CD8-positive, alpha-beta memory T cell (primary cell): ENCODE measurements around the gene DRC1. TPM values are rescaled to one million over a fixed set of nuclear protein-coding genes. Genes with fewer than 3 reads are reported as not detected.
"Not testable (repeated sequence)": the region's sequence is repeated elsewhere in the genome, so short reads cannot be mapped to it uniquely, and the experiment has no call there.

Experiments used
- CTCF ChIA-PET: fragments of 350-600 bp; sonication (Branson Sonifier 250); formaldehyde crosslinking; loops from one replicate; lab custom pipeline; 2021; ENCODE audit warnings: antibody characterized with exemption; lab: Charles Lee
- POLR2A ChIA-PET: fragments of 350-600 bp; sonication (Branson Sonifier 250); formaldehyde crosslinking; loops from one replicate; lab custom pipeline; 2021; ENCODE audit warnings: antibody characterized with exemption; lab: Charles Lee
- DNase-seq, 5 donors: peaks; one replicate each; pipeline versions ENCODE4 v3.0.0 to v3.0.0-alpha.2; 2020 to 2022; ENCODE audit warnings: mixed read lengths in 1 of 5
- H3K27ac ChIP-seq: one replicate; pipeline ENCODE4 v1.7.0; 2013; ENCODE audit warnings: low read depth, mild to moderate bottlenecking, low read length, moderate library complexity
- H3K27me3 ChIP-seq: 2 replicates; pipeline ENCODE4 v1.7.0; 2013; ENCODE audit warnings: low read length, mild to moderate bottlenecking; ENCODE audit not compliant: insufficient read depth, poor library complexity, severe bottlenecking
- H3K36me3 ChIP-seq: 2 replicates; pipeline ENCODE4 v1.7.0; 2013; ENCODE audit warnings: mild to moderate bottlenecking, low read length, moderate library complexity; ENCODE audit not compliant: insufficient read depth
- H3K4me1 ChIP-seq: 2 replicates; pipeline ENCODE4 v1.7.0; 2013; ENCODE audit warnings: mild to moderate bottlenecking, low read length, moderate library complexity; ENCODE audit not compliant: insufficient read depth
- H3K4me3 ChIP-seq: 2 replicates; pipeline ENCODE4 v1.7.0; 2013; ENCODE audit warnings: mild to moderate bottlenecking, low read length
- H3K9me3 ChIP-seq: 2 replicates; pipeline ENCODE4 v1.7.0; 2013; ENCODE audit warnings: mild to moderate bottlenecking, low read length
- H3K27ac Mint-ChIP-seq, 8 donors: one replicate each; pipeline ENCODE4 v1.8.0; 2020 to 2021; ENCODE audit warnings: mixed read lengths in 8 of 8, mild to moderate bottlenecking in 6 of 8, inconsistent platforms in 3 of 8, moderate library complexity in 3 of 8
- H3K27me3 Mint-ChIP-seq, 2 donors: one replicate each; pipeline ENCODE4 v1.8.0; 2020 to 2021; ENCODE audit warnings: mixed read lengths in 2 of 2, mild to moderate bottlenecking in 1 of 2, moderate library complexity in 1 of 2
- H3K36me3 Mint-ChIP-seq, 3 donors: one replicate each; pipeline ENCODE4 v1.8.0; 2020 to 2021; ENCODE audit warnings: mixed read lengths in 3 of 3, inconsistent platforms in 1 of 3, mild to moderate bottlenecking in 1 of 3
- H3K4me1 Mint-ChIP-seq, 3 donors: one replicate each; pipeline ENCODE4 v1.8.0; 2020 to 2021; ENCODE audit warnings: mixed read lengths in 3 of 3, inconsistent platforms in 1 of 3, mild to moderate bottlenecking in 1 of 3
- H3K4me3 Mint-ChIP-seq, 7 donors: one replicate each; pipeline ENCODE4 v1.8.0; 2020 to 2021; ENCODE audit warnings: mixed read lengths in 7 of 7, mild to moderate bottlenecking in 6 of 7, moderate library complexity in 4 of 7, inconsistent platforms in 2 of 7
- H3K9me3 Mint-ChIP-seq, 5 donors: one replicate each; pipeline ENCODE4 v1.8.0; 2020 to 2022; ENCODE audit warnings: mixed read lengths in 5 of 5, mild to moderate bottlenecking in 3 of 5, moderate library complexity in 2 of 5, inconsistent platforms in 1 of 5
- polyA plus RNA-seq: library from polyadenylated mRNA; unstranded; fragments of 300-500 nt; fragmentation: Illumina TruSeq; gene quantifications from one replicate; pipeline ENCODE4 v1.2.3, GENCODE V29; 2021
- total RNA-seq, 2 experiments: library from RNA; stranded (reverse); gene quantifications; one replicate each; pipeline ENCODE4 v1.2.3, GENCODE V29; 2021

Gene DRC1
- total and polyA plus RNA-seq, 3 experiments from 2014 or later, result not detected

DNA sequence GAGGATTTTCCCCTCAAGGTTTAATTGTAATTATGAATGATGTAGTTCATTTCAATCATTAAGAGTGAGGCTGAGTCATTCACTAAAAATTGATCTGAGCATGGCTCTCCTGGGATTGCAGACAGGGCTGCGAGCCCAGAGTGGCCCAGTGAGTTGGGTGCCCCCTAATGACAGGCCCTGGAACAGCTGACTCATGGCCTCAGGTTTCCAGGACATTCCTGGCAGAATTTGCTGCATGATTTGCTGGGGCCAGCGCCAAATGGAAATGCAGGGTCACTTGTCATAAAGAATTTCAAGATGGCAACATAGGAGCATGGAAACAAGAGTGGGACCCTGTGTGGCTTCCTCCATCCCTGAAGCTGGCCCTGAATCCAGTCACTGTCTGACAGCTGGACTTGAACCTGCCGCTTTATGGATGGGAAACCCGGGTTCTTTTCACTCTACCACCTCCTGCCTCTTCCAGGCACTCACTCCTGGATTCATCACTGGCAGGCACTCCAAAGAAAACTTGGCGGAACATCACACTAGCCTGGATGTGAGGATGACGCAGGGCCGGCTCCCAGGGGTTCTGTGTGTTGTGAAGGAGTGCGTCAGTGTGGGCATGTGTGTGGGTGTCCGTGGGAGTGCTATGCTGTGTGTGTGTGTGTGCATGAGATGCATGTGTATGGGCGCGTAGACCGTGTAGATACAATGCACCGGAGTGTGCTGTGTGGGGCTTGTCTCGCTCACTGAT is 61.0 kb downstream of the DRC1 start:
- Histone ChIP-seq H3K27ac (no peak overlapping the region), H3K4me3 (no peak overlapping the region), H3K27me3 (no peaks in the 10 kb centered on the region), H3K36me3 (no peaks in the 10 kb centered on the region), H3K9me3 (no peaks in the 10 kb centered on the region), H3K4me1 (no peaks in the 10 kb centered on the region)
- H3K4me1 Mint-ChIP-seq, result no peaks in the 10 kb centered on the region
- no peaks in the 10 kb centered on the region for H3K36me3 Mint-ChIP-seq
- no peak overlapping the region for H3K27ac Mint-ChIP-seq
- peaks cover 0 to 1% of the 10 kb centered on the region in 2 donors for H3K27me3 Mint-ChIP-seq
- ChIA-PET POLR2A (no interaction called here), CTCF (no interaction called here)
- no peak overlapping the region for H3K4me3 Mint-ChIP-seq
- no peaks in the 10 kb centered on the region for H3K9me3 Mint-ChIP-seq
- DNase-seq, result peak in 1 of 5 donors; percentile 29

DNA sequence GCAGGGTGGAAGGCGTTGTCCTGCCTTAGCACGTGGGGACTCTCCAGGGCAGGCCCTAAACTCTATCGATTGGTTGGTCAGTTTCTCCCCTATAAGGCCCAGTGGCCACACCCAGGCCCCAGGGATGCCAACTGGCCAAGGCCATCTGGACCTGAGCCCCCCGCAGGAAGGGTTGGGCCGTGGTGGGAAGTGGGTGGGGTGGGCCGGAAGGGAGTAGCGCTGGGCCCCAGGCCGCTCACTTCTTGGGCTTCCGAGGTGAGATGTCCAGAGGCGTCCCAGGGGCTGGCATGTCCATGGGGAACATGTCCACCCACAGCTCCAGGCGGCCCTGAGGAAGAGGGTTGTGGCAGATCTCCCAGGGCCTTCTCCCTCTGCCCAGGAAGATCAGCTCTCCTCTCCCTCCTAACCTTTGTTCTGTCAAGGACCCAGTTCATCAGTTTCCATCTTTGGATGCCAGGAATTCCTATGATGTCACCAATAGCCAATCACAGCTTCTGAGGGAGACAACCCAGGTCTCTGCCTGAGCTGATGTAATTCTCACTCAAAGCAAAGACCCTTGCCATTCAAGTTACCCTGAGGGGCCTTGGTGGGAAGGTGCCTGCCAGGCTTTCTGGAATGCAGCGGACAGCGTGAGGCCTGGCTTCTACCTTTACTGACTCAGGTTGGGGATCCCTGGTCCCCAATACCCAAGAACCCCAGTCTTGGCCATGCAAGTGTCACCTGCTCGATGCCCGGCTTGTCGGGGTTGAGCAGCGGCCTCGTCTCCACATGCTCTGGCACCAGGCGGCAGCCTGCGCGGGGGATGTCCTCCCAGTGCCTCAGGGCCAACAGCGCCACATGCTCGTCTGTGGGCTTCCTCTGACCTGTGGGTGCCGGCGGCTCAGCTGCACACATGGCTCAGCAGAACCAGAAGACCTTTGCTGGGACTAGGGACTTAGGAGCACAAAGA is 61.8 kb downstream of the DRC1 start:
- Mint-ChIP-seq H3K4me1 (no peaks in the 10 kb centered on the region), H3K9me3 (peaks cover 0 to under 1% (median 0%) of the 10 kb centered on the region in 5 donors), H3K27ac (no peak overlapping the region), H3K4me3 (no peak overlapping the region), H3K36me3 (peaks cover 0 to under 1% (median 0%) of the 10 kb centered on the region in 3 donors), H3K27me3 (peaks cover 0 to 1% of the 10 kb centered on the region in 2 donors)
- CTCF ChIA-PET, result no interaction called here
- DNase-seq, result peak in 1 of 5 donors; percentile 42
- Histone ChIP-seq H3K36me3 (no peaks in the 10 kb centered on the region), H3K27me3 (no peaks in the 10 kb centered on the region), H3K27ac (no peak overlapping the region), H3K4me1 (no peaks in the 10 kb centered on the region), H3K4me3 (no peak overlapping the region), H3K9me3 (no peaks in the 10 kb centered on the region)
- POLR2A ChIA-PET, result no interaction called here

DNA sequence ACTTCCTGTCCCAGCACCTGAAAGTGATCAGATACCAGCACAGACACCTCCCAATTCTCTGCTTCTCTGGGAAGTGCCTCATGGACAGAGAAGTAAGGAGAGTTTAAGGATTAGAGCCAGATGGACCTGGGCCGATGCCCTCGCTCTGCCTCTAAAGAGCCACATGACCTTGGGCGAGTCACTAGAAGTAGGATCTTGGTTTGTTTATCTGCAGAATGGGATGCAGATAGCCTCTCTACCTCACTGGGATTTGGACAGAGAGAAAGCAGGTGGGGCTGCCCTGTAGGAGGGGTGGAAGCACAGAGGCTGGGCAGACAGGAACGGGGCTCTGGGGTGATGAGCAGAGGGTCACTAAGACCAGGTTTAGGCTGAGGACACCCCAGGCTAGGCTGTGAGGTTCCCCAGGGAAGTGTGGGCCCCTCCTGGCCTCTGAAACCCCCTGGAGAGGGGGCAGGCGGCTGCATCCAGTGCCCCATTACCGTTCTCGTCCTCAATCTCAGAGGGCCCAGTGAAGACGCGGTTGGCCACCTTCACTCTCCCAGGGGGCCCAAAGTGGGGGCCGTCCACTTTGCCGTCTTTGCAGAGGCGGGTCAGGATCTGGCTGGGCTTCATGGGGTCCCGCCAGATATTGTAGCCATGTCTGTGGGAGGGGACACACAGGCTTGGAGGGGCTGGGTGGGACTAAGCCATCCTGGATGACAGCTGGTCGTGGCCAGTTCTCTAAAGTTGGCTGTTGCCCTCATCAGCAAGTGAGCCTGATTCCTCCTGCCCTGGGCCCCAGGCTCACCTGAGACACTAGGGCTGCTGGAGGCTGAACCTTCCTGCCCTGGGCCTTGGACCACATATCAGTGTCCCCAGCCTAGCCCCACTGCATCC is 62.9 kb downstream of the DRC1 start:
- CTCF ChIA-PET, result no interaction called here
- Mint-ChIP-seq H3K4me1 (no peaks in the 10 kb centered on the region), H3K9me3 (peaks cover 0 to 8% (median 5%) of the 10 kb centered on the region in 5 donors)

DNA sequence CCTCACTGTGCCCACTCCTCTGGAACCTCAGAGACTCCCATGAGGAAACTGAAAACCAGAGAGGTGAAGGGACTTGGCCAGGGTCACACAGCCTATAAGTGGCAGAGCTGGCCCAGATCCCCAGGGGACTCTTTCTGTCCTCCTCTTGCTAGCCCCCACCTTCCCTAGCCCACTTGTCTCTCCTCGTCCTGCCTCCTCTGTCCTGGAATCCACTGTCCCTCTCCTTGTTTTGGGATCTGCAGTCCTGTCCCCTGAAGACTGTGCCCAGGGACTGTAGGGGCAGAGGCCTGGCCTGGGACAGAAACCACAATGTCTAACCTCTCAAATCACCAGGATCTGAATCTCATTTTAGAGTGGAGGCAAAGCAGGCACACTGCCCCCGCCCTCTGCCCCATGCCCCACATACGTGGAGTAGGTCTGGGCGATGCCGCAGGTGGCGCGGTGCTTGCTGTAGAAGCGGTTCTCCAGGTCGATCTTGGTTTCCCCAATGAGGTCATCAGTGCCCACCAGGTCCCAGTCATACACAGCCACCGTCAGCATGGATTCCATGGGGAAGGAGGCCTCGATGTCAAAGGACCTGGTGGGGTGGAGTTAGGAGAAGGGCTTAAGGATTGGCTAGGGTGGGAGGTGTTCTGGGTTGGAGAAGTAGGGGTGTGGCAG is 63.7 kb downstream of the DRC1 start:
- peaks cover 0 to 1% of the 10 kb centered on the region in 2 donors for H3K27me3 Mint-ChIP-seq
- H3K9me3 Mint-ChIP-seq, result peaks cover 0 to 13% (median 8%) of the 10 kb centered on the region in 5 donors
- Histone ChIP-seq H3K4me1 (no peaks in the 10 kb centered on the region), H3K36me3 (no peaks in the 10 kb centered on the region), H3K27ac (no peak overlapping the region), H3K4me3 (no peak overlapping the region), H3K27me3 (no peaks in the 10 kb centered on the region), H3K9me3 (peaks cover 6% of the 10 kb centered on the region)
- H3K27ac Mint-ChIP-seq, result no peak overlapping the region
- H3K4me3 Mint-ChIP-seq, result no peak overlapping the region
- no peaks in the 10 kb centered on the region for H3K4me1 Mint-ChIP-seq
- CTCF ChIA-PET, result no interaction called here
- DNase-seq, result peak in 1 of 5 donors; percentile 29
- POLR2A ChIA-PET, result no interaction called here
- H3K36me3 Mint-ChIP-seq, result peaks cover 0 to 9% (median 0%) of the 10 kb centered on the region in 3 donors

More for the DNA sequence above, 62.9 kb downstream of the DRC1 start:
- Histone ChIP-seq H3K27ac (no peak overlapping the region), H3K36me3 (no peaks in the 10 kb centered on the region), H3K4me1 (no peaks in the 10 kb centered on the region), H3K27me3 (no peaks in the 10 kb centered on the region), H3K9me3 (peaks cover 6% of the 10 kb centered on the region), H3K4me3 (no peak overlapping the region)
- Mint-ChIP-seq H3K27me3 (peaks cover 0 to 1% of the 10 kb centered on the region in 2 donors), H3K27ac (no peak overlapping the region), H3K4me3 (no peak overlapping the region), H3K36me3 (peaks cover 0 to 8% (median 0%) of the 10 kb centered on the region in 3 donors)
- POLR2A ChIA-PET, result no interaction called here
- DNase-seq, result peak in 1 of 5 donors; percentile 18

DNA sequence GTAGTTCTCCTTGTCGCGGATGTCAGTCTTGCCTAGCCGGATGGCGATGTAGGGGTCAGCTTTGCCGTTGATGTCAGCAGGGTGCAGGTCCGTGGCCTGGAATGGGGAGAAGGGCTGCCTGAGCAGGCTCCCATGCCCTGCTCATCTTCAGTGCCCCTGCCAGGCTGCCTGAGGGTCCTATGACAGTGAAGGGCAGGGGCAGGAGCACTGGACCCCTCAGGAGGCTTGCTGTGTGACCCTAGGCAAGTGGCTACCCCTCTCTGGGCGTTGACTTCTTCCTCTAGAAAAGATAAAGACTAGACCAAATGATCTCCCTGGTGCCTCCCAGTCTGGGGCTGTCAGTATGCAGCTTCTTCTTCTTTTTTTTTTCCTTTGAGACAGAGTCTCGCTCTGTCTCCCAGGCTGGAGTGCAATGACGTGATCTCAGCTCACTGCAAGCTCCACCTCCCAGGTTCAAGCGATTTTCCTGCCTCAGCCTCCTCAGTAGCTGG is 64.3 kb downstream of the DRC1 start:
- ChIA-PET POLR2A (no interaction called here), CTCF (no interaction called here)
- no peak overlapping the region for H3K4me3 Mint-ChIP-seq

DNA sequence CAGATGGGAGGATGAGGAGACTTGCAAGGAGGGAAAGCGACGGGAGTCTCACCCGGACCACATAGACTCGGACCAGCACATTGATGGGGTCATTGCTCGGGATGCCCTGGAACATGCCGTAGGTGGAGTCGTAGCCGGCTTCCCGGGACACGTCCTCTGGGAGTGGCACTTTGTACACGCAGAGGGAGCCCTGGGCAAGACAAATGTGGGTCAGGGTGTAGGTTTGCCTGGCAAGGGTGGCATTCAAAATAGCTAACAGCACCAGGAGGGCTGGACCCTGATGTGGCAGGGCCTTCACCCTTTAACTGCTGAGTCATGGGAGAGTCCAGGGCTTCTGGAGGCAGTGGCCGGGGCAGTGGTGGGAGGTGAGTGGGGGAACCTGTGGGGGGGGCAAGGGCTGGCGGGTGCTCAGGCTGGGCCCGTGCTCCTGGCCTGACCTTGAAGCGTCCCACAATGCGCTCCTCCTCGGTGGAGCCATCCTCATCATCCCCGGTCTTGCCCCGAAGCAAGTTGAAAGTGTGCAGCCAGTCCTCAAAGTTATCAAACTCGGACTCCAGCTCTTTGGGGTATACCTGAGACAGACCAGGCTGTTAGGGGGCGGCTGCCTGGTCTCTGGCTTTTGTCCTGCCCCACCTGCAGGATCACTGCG is 65.1 kb downstream of the DRC1 start:
- Mint-ChIP-seq H3K4me3 (no peak overlapping the region), H3K36me3 (peaks cover 0 to 12% (median 0%) of the 10 kb centered on the region in 3 donors), H3K9me3 (peaks cover 0 to 13% (median 10%) of the 10 kb centered on the region in 5 donors), H3K27me3 (peaks cover 0 to 1% of the 10 kb centered on the region in 2 donors), H3K4me1 (no peaks in the 10 kb centered on the region), H3K27ac (no peak overlapping the region)
- peak in 1 of 5 donors; percentile 41 for DNase-seq
- CTCF ChIA-PET, result no interaction called here
- peaks cover 6% of the 10 kb centered on the region for H3K9me3 ChIP-seq
- no peaks in the 10 kb centered on the region for H3K36me3 ChIP-seq
- H3K27ac ChIP-seq, result no peak overlapping the region
- no peak overlapping the region for H3K4me3 ChIP-seq
- no peaks in the 10 kb centered on the region for H3K4me1 ChIP-seq
- POLR2A ChIA-PET, result interaction anchor here (0.6 kb wide), 1 partner anchor 8 kb away, joined by 3 read pairs; no protein-coding TSS in a partner anchor
- no peaks in the 10 kb centered on the region for H3K27me3 ChIP-seq

More for the DNA sequence above, 64.3 kb downstream of the DRC1 start:
- Mint-ChIP-seq H3K36me3 (peaks cover 0 to 12% (median 0%) of the 10 kb centered on the region in 3 donors), H3K9me3 (peaks cover 0 to 13% (median 8%) of the 10 kb centered on the region in 5 donors), H3K27me3 (peaks cover 0 to 1% of the 10 kb centered on the region in 2 donors), H3K27ac (no peak overlapping the region), H3K4me1 (no peaks in the 10 kb centered on the region)
- H3K4me1 ChIP-seq, result no peaks in the 10 kb centered on the region
- H3K27me3 ChIP-seq, result no peaks in the 10 kb centered on the region
- no peaks in the 10 kb centered on the region for H3K36me3 ChIP-seq
- H3K27ac ChIP-seq, result no peak overlapping the region
- H3K4me3 ChIP-seq, result no peak overlapping the region
- no peak for DNase-seq
- peaks cover 6% of the 10 kb centered on the region for H3K9me3 ChIP-seq

DNA sequence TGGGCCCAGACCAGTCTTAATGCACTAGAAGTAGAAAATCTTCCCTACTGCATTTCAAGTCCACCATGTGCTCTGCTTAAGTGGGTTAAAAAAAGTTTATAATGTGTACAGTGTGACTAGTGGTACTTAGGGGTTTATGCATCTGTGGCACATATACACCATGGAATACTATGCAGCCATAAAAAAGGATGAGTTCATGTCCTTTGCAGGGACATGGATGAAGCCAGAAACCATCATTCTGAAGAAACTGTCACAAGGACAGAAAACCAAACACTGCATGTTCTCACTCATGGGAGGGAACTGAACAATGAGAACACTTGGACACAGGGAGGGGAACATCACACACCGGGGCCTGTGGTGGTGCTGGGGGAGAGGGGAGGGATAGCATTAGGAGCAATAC is 66.8 kb downstream of the DRC1 start:
- H3K9me3 ChIP-seq, POLR2A ChIA-PET, H3K27ac ChIP-seq, H3K36me3 ChIP-seq, H3K27me3 ChIP-seq, DNase-seq, H3K4me3 ChIP-seq, H3K27ac Mint-ChIP-seq, CTCF ChIA-PET, H3K4me3 Mint-ChIP-seq, H3K27me3 Mint-ChIP-seq, H3K4me1 ChIP-seq, H3K4me1 Mint-ChIP-seq: not testable (repeated sequence)
- peaks cover 0 to 13% (median 10%) of the 10 kb centered on the region in 5 donors for H3K9me3 Mint-ChIP-seq
- H3K36me3 Mint-ChIP-seq, result peaks cover 0 to 12% (median 0%) of the 10 kb centered on the region in 3 donors
